Panc1 (cell line): ENCODE data around the gene UBN2. TPM values are rescaled to one million over a fixed set of nuclear protein-coding genes. Genes with fewer than 3 reads are reported as not detected.

ENCODE experiments used
- ATAC-seq: fragments of 200-7000 bp; cut with Tn5 transposase; 2 replicates; pipeline ENCODE4 v1.9.1; 2020; ENCODE audit warnings: mild to moderate bottlenecking, moderate library complexity
- BruUV-seq: library from RNA; stranded (reverse); fragments of 400-500 nt; replicated peaks from 2 replicates; lab custom pipeline; 2021; lab: Mats Ljungman, UMichigan
- CTCF ChIA-PET: fragments of 300-600 bp; sonication (Branson Sonifier 250); formaldehyde crosslinking; loops from one replicate; lab custom pipeline; 2022; ENCODE audit warnings: antibody characterized with exemption; lab: Charles Lee
- POLR2A ChIA-PET: fragments of 300-600 bp; sonication (Branson Sonifier 250); formaldehyde crosslinking; loops from one replicate; lab custom pipeline; 2022; ENCODE audit warnings: antibody characterized with exemption; lab: Charles Lee
- DNase-seq: peaks from one replicate; pipeline ENCODE4 v3.0.0-alpha.2; 2010; ENCODE audit warnings: low read depth, low spot score
- H3K27ac ChIP-seq: 2 replicates; pipeline ENCODE4 v1.5.1; 2011; ENCODE audit warnings: mild to moderate bottlenecking, low read length, inconsistent platforms
- H3K27me3 ChIP-seq: fragments of 200-500 bp; sonication (Bioruptor generic); 2 replicates; pipeline ENCODE4 v1.6.0; 2014; ENCODE audit warnings: low read length, inconsistent platforms; ENCODE audit not compliant: control insufficient read depth, insufficient read depth
- H3K36me3 ChIP-seq: fragments of 200-500 bp; sonication (Bioruptor generic); 2 replicates; pipeline ENCODE4 v1.5.1; 2014; ENCODE audit warnings: inconsistent platforms, mild to moderate bottlenecking, low read length, moderate library complexity; ENCODE audit not compliant: control insufficient read depth, insufficient read depth
- H3K4me1 ChIP-seq: 2 replicates; pipeline ENCODE4 v1.5.1; 2011; ENCODE audit warnings: inconsistent platforms, mild to moderate bottlenecking, low read length, moderate library complexity; ENCODE audit not compliant: control insufficient read depth, insufficient read depth
- H3K4me3 ChIP-seq, 2 experiments: 2 replicates each; pipeline ENCODE4 v1.5.1; 2011 to 2012; ENCODE audit warnings: low read depth in 2 of 2, low read length in 2 of 2, mild to moderate bottlenecking in 2 of 2, inconsistent platforms in 1 of 2, moderate library complexity in 1 of 2
- H3K9me3 ChIP-seq: fragments of 200-500 bp; sonication (Bioruptor generic); 2 replicates; pipeline ENCODE4 v1.5.1; 2014; ENCODE audit warnings: low read depth, mild to moderate bottlenecking, inconsistent platforms, low read length, moderate library complexity; ENCODE audit not compliant: control insufficient read depth, insufficient read depth
- POLR2AphosphoS5 ChIP-seq: IDR thresholded peaks from 2 replicates; pipeline ENCODE4 v1.6.1; 2012; ENCODE audit warnings: mild to moderate bottlenecking, low read depth, low read length, moderate library complexity
- SIN3A ChIP-seq: IDR thresholded peaks from 2 replicates; pipeline ENCODE4 v1.6.1; 2012; ENCODE audit warnings: low read depth, mild to moderate bottlenecking, low read length, moderate library complexity, borderline replicate concordance; ENCODE audit not compliant: insufficient read depth
- TCF7L2 ChIP-seq: IDR thresholded peaks from 2 replicates; pipeline ENCODE4 v1.6.1; 2011; ENCODE audit warnings: mild to moderate bottlenecking, low read depth, low read length, inconsistent platforms
- in situ Hi-C: cut with HindIII; loops from 2 replicates; pipeline ENCODE4 v1.10.0; 2016; ENCODE audit warnings: low sequenced_read_pairs, low pct_unique_long_range_greater_than_20kb
- intact Hi-C: fragments of 100-400 bp; cut with micrococcal nuclease; formaldehyde crosslinking; loops from one replicate; pipeline ENCODE4 v1.10.0; 2022; ENCODE audit not compliant: unreplicated experiment
- total RNA-seq: library from RNA; stranded (reverse); gene quantifications from one replicate; pipeline ENCODE4 v1.2.1, GENCODE V29; 2021; ENCODE audit not compliant: unreplicated experiment
- TF ChIP-seq, protein P1 (sequence below): fragments of 450-650 bp; IDR thresholded peaks from 2 replicates; pipeline ENCODE4 v1.5.1; 2017; ENCODE audit warnings: mild to moderate bottlenecking
- TF ChIP-seq, protein P2 (sequence below), 2 experiments: IDR thresholded peaks; 2 replicates each; pipeline ENCODE4 v1.6.1; 2011 to 2012; ENCODE audit warnings: low read depth in 2 of 2, control low read depth in 1 of 2, low read length in 1 of 2, mild to moderate bottlenecking in 1 of 2, moderate library complexity in 1 of 2; ENCODE audit not compliant: insufficient read depth in 1 of 2

The UBN2 gene
- total RNA-seq, 1 experiment from 2014 or later, result 14.0 TPM

DNA sequence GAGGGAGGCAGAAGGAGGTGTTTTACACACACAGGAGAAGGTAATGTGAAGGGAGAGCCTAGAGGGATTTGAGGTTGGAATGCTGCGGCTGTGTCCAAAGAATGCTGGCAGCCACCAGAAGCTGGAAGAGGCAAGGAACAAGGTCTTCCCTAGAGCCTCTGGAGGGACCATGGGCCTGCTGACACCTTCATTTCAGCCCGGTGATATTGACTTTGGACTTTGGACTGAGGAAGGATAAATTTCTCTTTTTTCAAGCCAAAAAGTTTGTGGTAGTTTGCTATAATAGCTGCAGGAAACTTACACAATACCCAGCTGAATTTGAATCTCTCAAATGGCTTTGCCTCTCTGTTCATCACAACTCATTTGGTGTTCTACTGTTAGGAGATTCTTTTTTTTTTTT, 34.6 kb downstream of the UBN2 start:
- in situ Hi-C loops, result no loop called here
- Histone ChIP-seq H3K27ac (no peak overlapping the region), H3K9me3 (no peaks in the 10 kb centered on the region), H3K27me3 (no peaks in the 10 kb centered on the region), H3K4me3 (no peak overlapping the region), H3K4me1 (no peaks in the 10 kb centered on the region), H3K36me3 (no peaks in the 10 kb centered on the region)
- ATAC-seq, result no peak
- intact Hi-C loops, result no loop called here
- TF ChIP-seq TCF7L2, result no peak
- TF ChIP-seq, protein P1, sequence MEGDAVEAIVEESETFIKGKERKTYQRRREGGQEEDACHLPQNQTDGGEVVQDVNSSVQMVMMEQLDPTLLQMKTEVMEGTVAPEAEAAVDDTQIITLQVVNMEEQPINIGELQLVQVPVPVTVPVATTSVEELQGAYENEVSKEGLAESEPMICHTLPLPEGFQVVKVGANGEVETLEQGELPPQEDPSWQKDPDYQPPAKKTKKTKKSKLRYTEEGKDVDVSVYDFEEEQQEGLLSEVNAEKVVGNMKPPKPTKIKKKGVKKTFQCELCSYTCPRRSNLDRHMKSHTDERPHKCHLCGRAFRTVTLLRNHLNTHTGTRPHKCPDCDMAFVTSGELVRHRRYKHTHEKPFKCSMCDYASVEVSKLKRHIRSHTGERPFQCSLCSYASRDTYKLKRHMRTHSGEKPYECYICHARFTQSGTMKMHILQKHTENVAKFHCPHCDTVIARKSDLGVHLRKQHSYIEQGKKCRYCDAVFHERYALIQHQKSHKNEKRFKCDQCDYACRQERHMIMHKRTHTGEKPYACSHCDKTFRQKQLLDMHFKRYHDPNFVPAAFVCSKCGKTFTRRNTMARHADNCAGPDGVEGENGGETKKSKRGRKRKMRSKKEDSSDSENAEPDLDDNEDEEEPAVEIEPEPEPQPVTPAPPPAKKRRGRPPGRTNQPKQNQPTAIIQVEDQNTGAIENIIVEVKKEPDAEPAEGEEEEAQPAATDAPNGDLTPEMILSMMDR, result no peak
- CTCF ChIA-PET, result no interaction called here
- POLR2A ChIA-PET, result no interaction called here
- no peak for DNase-seq
- no TSS peak for BruUV-seq

DNA sequence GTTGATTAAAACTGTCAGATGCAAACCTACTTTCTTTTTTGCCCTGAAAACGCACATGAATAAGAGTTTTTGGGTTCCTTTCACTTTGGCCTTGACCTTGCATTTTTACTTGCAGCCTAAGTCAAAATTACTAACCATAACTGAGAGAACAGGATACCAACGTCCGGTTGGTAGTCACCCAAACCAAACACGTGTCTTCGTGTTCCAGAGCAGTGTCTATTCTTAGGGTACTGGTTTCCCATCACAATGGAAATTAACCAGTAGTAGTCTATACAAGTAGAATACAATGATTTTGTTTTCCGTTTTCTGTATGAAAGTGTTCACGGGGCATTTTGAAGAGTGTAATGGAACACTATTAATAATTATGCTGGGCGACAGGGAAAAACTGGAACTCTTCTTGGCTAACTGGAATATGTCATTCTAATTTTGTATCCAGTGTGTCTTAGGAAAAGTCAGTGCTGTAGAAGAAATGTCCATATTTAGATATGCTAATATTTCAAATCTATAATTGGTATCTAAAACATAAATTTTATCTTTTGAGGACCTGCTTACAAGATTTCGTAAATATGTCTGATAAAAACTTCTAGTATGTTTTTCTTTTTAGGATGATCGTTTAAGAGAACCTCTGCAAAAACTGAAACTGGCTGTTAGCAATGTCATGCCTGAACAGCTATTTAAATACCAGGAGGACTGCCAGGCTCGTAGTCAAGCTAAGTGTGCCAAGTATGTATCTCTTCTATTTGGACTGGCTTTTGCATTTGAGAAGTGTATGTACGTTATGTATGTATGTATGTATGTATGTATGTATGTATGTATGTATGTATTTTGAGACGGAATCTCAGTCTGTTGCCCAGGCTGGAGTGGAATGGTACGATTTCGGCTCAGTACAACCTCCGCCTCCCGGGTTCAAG, 40.9 kb downstream of the UBN2 start:
- DNase-seq, result no peak
- intact Hi-C loops (no loop called here), in situ Hi-C loops (no loop called here)
- H3K9me3 ChIP-seq, result no peaks in the 10 kb centered on the region
- BruUV-seq, result no TSS peak
- peaks cover 11% of the 10 kb centered on the region for H3K36me3 ChIP-seq
- CTCF ChIA-PET, result no interaction called here
- H3K4me3 ChIP-seq, result no peak overlapping the region
- ATAC-seq, result no peak
- H3K27me3 ChIP-seq, result no peaks in the 10 kb centered on the region
- TF ChIP-seq, protein P1, result no peak
- TF ChIP-seq TCF7L2 (no peak), POLR2AphosphoS5 (no peak), SIN3A (no peak)
- TF ChIP-seq, protein P2, sequence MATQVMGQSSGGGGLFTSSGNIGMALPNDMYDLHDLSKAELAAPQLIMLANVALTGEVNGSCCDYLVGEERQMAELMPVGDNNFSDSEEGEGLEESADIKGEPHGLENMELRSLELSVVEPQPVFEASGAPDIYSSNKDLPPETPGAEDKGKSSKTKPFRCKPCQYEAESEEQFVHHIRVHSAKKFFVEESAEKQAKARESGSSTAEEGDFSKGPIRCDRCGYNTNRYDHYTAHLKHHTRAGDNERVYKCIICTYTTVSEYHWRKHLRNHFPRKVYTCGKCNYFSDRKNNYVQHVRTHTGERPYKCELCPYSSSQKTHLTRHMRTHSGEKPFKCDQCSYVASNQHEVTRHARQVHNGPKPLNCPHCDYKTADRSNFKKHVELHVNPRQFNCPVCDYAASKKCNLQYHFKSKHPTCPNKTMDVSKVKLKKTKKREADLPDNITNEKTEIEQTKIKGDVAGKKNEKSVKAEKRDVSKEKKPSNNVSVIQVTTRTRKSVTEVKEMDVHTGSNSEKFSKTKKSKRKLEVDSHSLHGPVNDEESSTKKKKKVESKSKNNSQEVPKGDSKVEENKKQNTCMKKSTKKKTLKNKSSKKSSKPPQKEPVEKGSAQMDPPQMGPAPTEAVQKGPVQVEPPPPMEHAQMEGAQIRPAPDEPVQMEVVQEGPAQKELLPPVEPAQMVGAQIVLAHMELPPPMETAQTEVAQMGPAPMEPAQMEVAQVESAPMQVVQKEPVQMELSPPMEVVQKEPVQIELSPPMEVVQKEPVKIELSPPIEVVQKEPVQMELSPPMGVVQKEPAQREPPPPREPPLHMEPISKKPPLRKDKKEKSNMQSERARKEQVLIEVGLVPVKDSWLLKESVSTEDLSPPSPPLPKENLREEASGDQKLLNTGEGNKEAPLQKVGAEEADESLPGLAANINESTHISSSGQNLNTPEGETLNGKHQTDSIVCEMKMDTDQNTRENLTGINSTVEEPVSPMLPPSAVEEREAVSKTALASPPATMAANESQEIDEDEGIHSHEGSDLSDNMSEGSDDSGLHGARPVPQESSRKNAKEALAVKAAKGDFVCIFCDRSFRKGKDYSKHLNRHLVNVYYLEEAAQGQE (IDR thresholded peaks at IDR 0.05; ENCODE audit: insufficient read depth in 1 of 2, low read depth in 2 of 2, low read length in 1 of 2), result no peak
- no peak overlapping the region for H3K27ac ChIP-seq
- H3K4me1 ChIP-seq, result no peaks in the 10 kb centered on the region
- POLR2A ChIA-PET, result no interaction called here
